VCaP (cell line): Measurements from ENCODE around the gene RASGRF2.

Experiments
- H3K27ac ChIP-seq: fragments of 450-650 bp; 2 replicates; pipeline ENCODE4 v1.5.1; 2017
- TF ChIP-seq, protein P1 (sequence below): fragments of 450-650 bp; conservative IDR thresholded peaks from 2 replicates; pipeline ENCODE4 v1.5.1; 2017; ENCODE audit warnings: mild to moderate bottlenecking, moderate library complexity

The RASGRF2 gene

GRCh38 chr5:80990971-80991370, 30.8 kb downstream of the RASGRF2 start:
- H3K27ac ChIP-seq = no peak overlapping the region
- TF ChIP-seq, protein P1, sequence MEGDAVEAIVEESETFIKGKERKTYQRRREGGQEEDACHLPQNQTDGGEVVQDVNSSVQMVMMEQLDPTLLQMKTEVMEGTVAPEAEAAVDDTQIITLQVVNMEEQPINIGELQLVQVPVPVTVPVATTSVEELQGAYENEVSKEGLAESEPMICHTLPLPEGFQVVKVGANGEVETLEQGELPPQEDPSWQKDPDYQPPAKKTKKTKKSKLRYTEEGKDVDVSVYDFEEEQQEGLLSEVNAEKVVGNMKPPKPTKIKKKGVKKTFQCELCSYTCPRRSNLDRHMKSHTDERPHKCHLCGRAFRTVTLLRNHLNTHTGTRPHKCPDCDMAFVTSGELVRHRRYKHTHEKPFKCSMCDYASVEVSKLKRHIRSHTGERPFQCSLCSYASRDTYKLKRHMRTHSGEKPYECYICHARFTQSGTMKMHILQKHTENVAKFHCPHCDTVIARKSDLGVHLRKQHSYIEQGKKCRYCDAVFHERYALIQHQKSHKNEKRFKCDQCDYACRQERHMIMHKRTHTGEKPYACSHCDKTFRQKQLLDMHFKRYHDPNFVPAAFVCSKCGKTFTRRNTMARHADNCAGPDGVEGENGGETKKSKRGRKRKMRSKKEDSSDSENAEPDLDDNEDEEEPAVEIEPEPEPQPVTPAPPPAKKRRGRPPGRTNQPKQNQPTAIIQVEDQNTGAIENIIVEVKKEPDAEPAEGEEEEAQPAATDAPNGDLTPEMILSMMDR = no peak

- H3K27ac ChIP-seq = no peak overlapping the region
- TF ChIP-seq, protein P1 = no peak
Observed at GRCh38 chr5:80995908-80996307, 35.7 kb downstream of the RASGRF2 start.

DNA sequence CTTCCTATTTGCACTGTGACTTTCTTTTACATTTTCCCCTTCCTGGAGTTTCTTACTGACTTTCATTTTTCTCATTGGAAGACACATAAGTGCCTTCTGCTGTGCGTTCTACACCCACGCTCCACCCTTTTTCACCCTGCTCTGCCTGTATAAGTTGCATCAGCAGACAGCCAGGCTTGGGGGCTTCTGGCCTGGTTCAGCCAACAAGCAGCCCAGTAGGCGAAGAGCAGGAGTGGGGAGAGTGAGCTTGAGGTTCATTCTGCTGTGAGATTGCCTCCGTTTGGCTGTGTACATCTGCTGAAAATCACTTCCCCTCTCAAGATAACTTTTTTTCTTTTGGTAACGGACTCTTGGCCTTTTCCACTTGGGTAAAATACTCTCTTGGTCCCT, 38.4 kb downstream of the RASGRF2 start:
- H3K27ac ChIP-seq = no peak overlapping the region
- TF ChIP-seq, protein P1 = no peak

GRCh38 chr5:81003811-81004386, 43.7 kb downstream of the RASGRF2 start:
- H3K27ac ChIP-seq = no peak overlapping the region
- TF ChIP-seq, protein P1 = no peak

GRCh38 chr5:81005708-81006107, 45.5 kb downstream of the RASGRF2 start:
- TF ChIP-seq, protein P1 = no peak

GRCh38 chr5:81006231-81006630, 46.1 kb downstream of the RASGRF2 start:
- TF ChIP-seq, protein P1 = no peak
- H3K27ac ChIP-seq = no peak overlapping the region

More at GRCh38 chr5:81005708-81006107, 45.5 kb downstream of the RASGRF2 start:
- H3K27ac ChIP-seq = no peak overlapping the region

DNA sequence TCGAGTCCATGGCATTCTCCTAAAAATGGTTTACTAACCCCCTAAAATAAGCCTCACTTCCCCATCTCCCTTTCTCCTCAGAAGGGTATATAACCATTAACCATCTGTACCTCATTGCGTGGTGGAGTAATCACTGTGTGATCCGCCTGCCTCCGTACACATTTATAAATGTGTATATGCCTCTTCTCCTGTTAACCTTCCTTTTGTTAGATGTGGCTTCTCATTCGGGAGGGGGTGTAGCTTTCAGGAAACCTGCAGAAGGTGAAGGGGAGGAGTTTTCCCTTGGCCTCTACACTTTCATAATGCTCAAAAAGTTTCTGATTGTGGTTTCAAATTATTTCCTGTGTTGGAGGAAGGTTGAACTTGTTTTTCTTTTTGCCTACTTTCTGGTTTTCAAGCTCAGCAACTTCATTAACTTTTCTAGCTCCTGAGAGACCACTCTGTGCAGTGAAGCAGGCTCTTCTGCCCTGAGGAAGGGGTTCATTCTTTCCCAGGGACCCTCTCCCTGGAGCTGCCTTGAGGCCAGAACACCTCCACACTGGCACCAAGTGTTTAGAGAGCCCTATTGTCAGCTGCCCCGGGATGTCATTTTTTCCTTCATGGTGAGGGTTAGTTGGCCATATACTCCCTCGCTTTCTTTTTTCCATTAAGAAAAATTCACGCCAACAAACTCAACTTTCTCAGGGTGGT, 46.9 kb downstream of the RASGRF2 start:
- H3K27ac ChIP-seq = no peak overlapping the region
- TF ChIP-seq, protein P1 = no peak
